Ovary (tissue), 9 donors: ENCODE measurements around the gene PCBP4. TPM values are rescaled to one million over a fixed set of nuclear protein-coding genes. Genes with fewer than 3 reads are reported as not detected.
"Not testable (repeated sequence)": the region's sequence is repeated elsewhere in the genome, so short reads cannot be mapped to it uniquely, and the experiment has no call there.

Source experiments
- DNase-seq, 5 donors: peaks; one replicate each; pipeline ENCODE4 v3.0.0-alpha.2; 2019 to 2020
- H3K27ac ChIP-seq, 2 donors: fragments of 200-600 bp; one replicate each; pipeline versions ENCODE4 v1.5.1 to v1.8.0; 2019 to 2022
- H3K27me3 ChIP-seq: fragments of 200-600 bp; one replicate; pipeline ENCODE4 v1.8.0; 2022
- H3K36me3 ChIP-seq: fragments of 200-600 bp; sonication (generic); one replicate; pipeline ENCODE4 v1.5.1; 2019
- H3K4me1 ChIP-seq: one replicate; pipeline ENCODE4 v1.8.1; 2013; ENCODE audit warnings: mild to moderate bottlenecking, moderate library complexity; ENCODE audit not compliant: insufficient read depth
- H3K4me3 ChIP-seq: fragments of 200-600 bp; sonication (generic); one replicate; pipeline ENCODE4 v1.5.1; 2017
- H3K9me3 ChIP-seq, 2 donors: fragments of 200-600 bp in 1 of 2; sonication (generic) in 1 of 2; one replicate each; pipeline versions ENCODE4 v1.5.1 to v1.8.1; 2013 to 2019; ENCODE audit warnings: mild to moderate bottlenecking in 1 of 2, moderate library complexity in 1 of 2
- CTCF ChIP-seq, 3 donors: fragments of 450-650 bp in 2 of 3; fragments of 200-600 bp in 1 of 3; IDR thresholded peaks; one replicate each; pipeline versions ENCODE4 v1.5.1 to v1.8.0; 2016 to 2022; ENCODE audit warnings: antibody characterized with exemption in 3 of 3, mild to moderate bottlenecking in 1 of 3
- EP300 ChIP-seq: sonication (generic); formaldehyde crosslinking; IDR thresholded peaks from one replicate; pipeline ENCODE4 v1.6.1; 2017; ENCODE audit warnings: antibody characterized with exemption
- POLR2A ChIP-seq: fragments of 450-650 bp; IDR thresholded peaks from one replicate; pipeline ENCODE4 v1.6.1; 2017; ENCODE audit warnings: antibody characterized with exemption, mild to moderate bottlenecking, moderate library complexity
- WGBS, 3 donors: extraction: QIAGEN DNeasy Blood & Tissue Kit in 1 of 3; methylation state at CpG; one replicate each; pipeline versions ENCODE4 v1.1.5 to v1.1.7; 2013 to 2017; 5-methylcytosine and 5-hydroxymethylcytosine counted together
- intact Hi-C, 4 donors: fragments of 100-400 bp; cut with DNase I; formaldehyde crosslinking; loops; one replicate each; pipeline versions ENCODE4 v1.11.0 to v1.15.1; 2022 to 2023
- polyA plus RNA-seq, 2 donors: library from polyadenylated mRNA; stranded (reverse); fragments of 200-250 nt in 1 of 2; fragments of 350-450 nt in 1 of 2; fragmentation: Illumina TruSeq in 1 of 2; extraction: RNeasy Lipid Tissue Mini Kit (QIAGEN cat#74804) in 1 of 2; gene quantifications; one replicate each; pipeline ENCODE4 v1.2.3, GENCODE V29; 2013 to 2014
- total RNA-seq, 7 donors: library from RNA; depleted of rRNA in 2 of 7; stranded (reverse); fragments of >200 nt in 2 of 7; fragmentation: NEBNext Ultra II Directional in 3 of 7; extraction: Animal tissue kit (Norgen Biotek cat#: 25700) in 3 of 7; gene quantifications; one replicate each; pipeline versions ENCODE4 v1.1.0 to v1.2.4, GENCODE V29; 2016 to 2023
- donor health status: DM: no; HTN: no; CAD: no; lungs with moderate emphysema.
- donor health status: DM: no; HTN: no; CAD: no.
- donor health status: Bipolar disorder and iron deficiency.
- donor health status: DM: yes; HTN: yes; CAD: no.
- donor health status: DM: no; HTN: no; CAD: no.
- donor health status: DM: yes; HTN: yes; CAD: no.

PCBP4 gene
- total and polyA plus RNA-seq, 9 donors = 4.5 to 83.3 (median 44.0) TPM

- Histone ChIP-seq H3K36me3 (no peaks in the 10 kb centered on the region), H3K4me3 (no peak overlapping the region), H3K27me3 (no peaks in the 10 kb centered on the region), H3K27ac (no peak overlapping the region), H3K4me1 (no peaks in the 10 kb centered on the region), H3K9me3 (no peaks in the 10 kb centered on the region)
- WGBS, 3 donors = 66 to 77% (median 69%) methylated on average over 5 of the region's 5 CpGs
- intact Hi-C loops = no loop called here
- no peak for DNase-seq
- TF ChIP-seq POLR2A (no peak), EP300 (no peak), CTCF (IDR thresholded peaks at IDR 0.05) (no peak)
Measured at GRCh38 chr3:51929420-51930003, 37.7 kb downstream of the PCBP4 start.

GRCh38 chr3:51928981-51929380, 38.3 kb downstream of the PCBP4 start:
- intact Hi-C loops, DNase-seq, H3K4me1 ChIP-seq, H3K27me3 ChIP-seq, H3K36me3 ChIP-seq, H3K9me3 ChIP-seq, H3K4me3 ChIP-seq, H3K27ac ChIP-seq: not testable (repeated sequence)
- WGBS, 3 donors = 74 to 85% (median 77%) methylated on average over 2 to 3 of the region's 3 CpGs

- no peaks in the 10 kb centered on the region for H3K36me3 ChIP-seq
- no peaks in the 10 kb centered on the region for H3K27me3 ChIP-seq
- H3K4me3 ChIP-seq = no peak overlapping the region
- no peak for TF ChIP-seq POLR2A
- DNase-seq = no peak
- H3K9me3 ChIP-seq = no peaks in the 10 kb centered on the region
- H3K27ac ChIP-seq = no peak overlapping the region
- H3K4me1 ChIP-seq = no peaks in the 10 kb centered on the region
- 91 to 95% (median 91%) methylated on average over 7 of the region's 7 CpGs for WGBS, 3 donors
- intact Hi-C loops = no loop called here
Measured at GRCh38 chr3:51928438-51928837, 38.8 kb downstream of the PCBP4 start.

- no peak overlapping the region for H3K4me3 ChIP-seq
- WGBS, 3 donors = 90 to 97% (median 96%) methylated on average over 5 of the region's 5 CpGs
- intact Hi-C loops = no loop called here
- no peak overlapping the region for H3K27ac ChIP-seq
- DNase-seq = no peak
- no peaks in the 10 kb centered on the region for H3K4me1 ChIP-seq
- no peaks in the 10 kb centered on the region for H3K36me3 ChIP-seq
- no peaks in the 10 kb centered on the region for H3K27me3 ChIP-seq
- H3K9me3 ChIP-seq = no peaks in the 10 kb centered on the region
- TF ChIP-seq CTCF (IDR thresholded peaks at IDR 0.05) (no peak), POLR2A (no peak), EP300 (no peak)
Measured at GRCh38 chr3:51927061-51927977, 39.9 kb downstream of the PCBP4 start.

GRCh38 chr3:51921081-51921578, 46.1 kb downstream of the PCBP4 start:
- no peaks in the 10 kb centered on the region for H3K36me3 ChIP-seq
- no peaks in the 10 kb centered on the region for H3K9me3 ChIP-seq
- intact Hi-C loops = no loop called here
- no peaks in the 10 kb centered on the region for H3K4me1 ChIP-seq
- no peak for TF ChIP-seq CTCF (IDR thresholded peaks at IDR 0.05)
- no peak for TF ChIP-seq POLR2A
- no peak for TF ChIP-seq EP300
- DNase-seq = no peak
- WGBS, 3 donors = 77 to 81% (median 80%) methylated on average over 11 of the region's 11 CpGs
- H3K4me3 ChIP-seq = no peak overlapping the region
- H3K27ac ChIP-seq = no peak overlapping the region
- no peaks in the 10 kb centered on the region for H3K27me3 ChIP-seq
